Kidney (tissue), 14 donors: ENCODE measurements around the gene ETS2. TPM values are rescaled to one million over a fixed set of nuclear protein-coding genes. Genes with fewer than 3 reads are reported as not detected.
"Not testable (repeated sequence)": the region's sequence is repeated elsewhere in the genome, so short reads cannot be mapped to it uniquely, and the experiment has no call there.

Source experiments
- DNase-seq, 5 donors: peaks; one replicate each; pipeline ENCODE4 v3.0.0-alpha.2; 2013 to 2020
- FAIRE-seq: peaks from 2 replicates; lab custom pipeline; 2012; peaks lifted over from hg19 to GRCh38; lab: Jason Lieb, UNC
- H3K27ac ChIP-seq, 2 donors: one replicate each; pipeline ENCODE4 v1.7.0; 2013; ENCODE audit warnings: low read depth in 2 of 2, low read length in 2 of 2, inconsistent platforms in 1 of 2
- H3K27me3 ChIP-seq: one replicate; pipeline ENCODE4 v1.7.1; 2013; ENCODE audit warnings: low read length, inconsistent platforms; ENCODE audit not compliant: control insufficient read depth, insufficient read depth
- H3K36me3 ChIP-seq, 3 donors: one replicate each; pipeline versions ENCODE4 v1.7.0 to v1.7.1; 2013; ENCODE audit warnings: low read length in 3 of 3, control low read depth in 1 of 3, inconsistent platforms in 1 of 3; ENCODE audit not compliant: insufficient read depth in 3 of 3, control insufficient read depth in 2 of 3
- H3K4me1 ChIP-seq, 3 donors: one replicate each; pipeline versions ENCODE4 v1.7.0 to v1.7.1; 2013; ENCODE audit warnings: low read length in 3 of 3, inconsistent platforms in 1 of 3, low read depth in 1 of 3; ENCODE audit not compliant: control insufficient read depth in 2 of 3, insufficient read depth in 2 of 3
- H3K4me3 ChIP-seq, 3 donors: one replicate each; pipeline versions ENCODE4 v1.7.0 to v1.8.1; 2013; ENCODE audit warnings: low read length in 3 of 3, control low read depth in 1 of 3, inconsistent platforms in 1 of 3
- H3K9ac ChIP-seq, 3 donors: one replicate each; pipeline versions ENCODE4 v1.7.0 to v1.7.1; 2013; ENCODE audit warnings: low read length in 3 of 3, control low read depth in 1 of 3, inconsistent platforms in 1 of 3
- H3K9me3 ChIP-seq, 3 donors: one replicate each; pipeline versions ENCODE4 v1.7.0 to v1.7.1; 2013; ENCODE audit warnings: low read length in 3 of 3, control low read depth in 1 of 3, inconsistent platforms in 1 of 3; ENCODE audit not compliant: control insufficient read depth in 2 of 3, insufficient read depth in 1 of 3
- CTCF ChIP-seq: IDR thresholded peaks from 3 replicates; pipeline ENCODE4 v1.5.1; 2012; ENCODE audit warnings: mild to moderate bottlenecking, moderate library complexity, borderline replicate concordance; ENCODE audit not compliant: insufficient read depth; ENCODE audit errors: extremely low read depth
- intact Hi-C: fragments of 100-400 bp; cut with DNase I; formaldehyde crosslinking; loops from one replicate; pipeline ENCODE4 v1.11.1; 2022
- polyA plus RNA-seq: library from polyadenylated mRNA; stranded (reverse); fragments of 350-450 nt; fragmentation: Illumina TruSeq; extraction: RNeasy Lipid Tissue Mini Kit (QIAGEN cat#74804); gene quantifications from one replicate; pipeline ENCODE4 v1.2.3, GENCODE V29; 2014; ENCODE audit warnings: low read depth, low replicate concordance; ENCODE audit not compliant: insufficient read depth
- total RNA-seq: library from RNA; stranded (reverse); fragmentation: NEBNext Ultra II Directional; extraction: Animal tissue kit (Norgen Biotek cat#: 25700); gene quantifications from one replicate; pipeline ENCODE4 v1.2.1, GENCODE V29; 2021
- donor health status: control.
- donor health status: control.
- donor health status: control.
- donor health status: control.
- donor health status: control.
- donor health status: DM: yes; HTN: yes; CAD: no.
- donor health status: Normal renal cell carcinoma (clear cell type).

ETS2 gene
- total and polyA plus RNA-seq, 2 donors from 2014 or later: 43.1 to 178 TPM

DNA sequence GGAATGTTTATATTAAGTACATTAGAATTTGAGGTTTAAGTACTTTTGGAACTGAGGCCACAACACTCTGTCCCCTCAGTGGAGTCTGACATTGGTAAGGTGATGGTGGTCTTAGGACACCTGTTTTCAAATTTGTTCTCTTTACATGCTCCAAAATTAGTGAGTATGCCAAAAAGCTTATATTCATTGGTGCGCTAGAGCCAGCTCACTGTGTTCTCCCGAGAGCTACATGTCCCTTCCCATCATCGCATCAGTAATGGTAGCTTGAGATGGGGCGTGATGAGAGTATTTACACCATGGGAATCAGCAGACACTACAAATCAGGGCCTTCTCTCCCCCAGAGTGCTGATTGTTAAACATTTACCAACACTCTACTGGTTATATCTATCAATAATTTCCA, 19.5 kb downstream of the ETS2 start:
- Histone ChIP-seq H3K27ac (no peak overlapping the region), H3K9me3 (no peaks in the 10 kb centered on the region), H3K27me3 (no peaks in the 10 kb centered on the region), H3K9ac (no peak overlapping the region), H3K4me1 (peaks cover 0 to 14% (median 14%) of the 10 kb centered on the region in 3 donors), H3K4me3 (no peak overlapping the region), H3K36me3 (peaks cover 9 to 28% (median 25%) of the 10 kb centered on the region in 3 donors)
- no peak for DNase-seq
- no peak for TF ChIP-seq CTCF
- FAIRE-seq: no peak
- intact Hi-C loops: loop anchor here (5.0 kb wide), 1 partner anchor 162 kb away; no protein-coding TSS in a partner anchor

DNA sequence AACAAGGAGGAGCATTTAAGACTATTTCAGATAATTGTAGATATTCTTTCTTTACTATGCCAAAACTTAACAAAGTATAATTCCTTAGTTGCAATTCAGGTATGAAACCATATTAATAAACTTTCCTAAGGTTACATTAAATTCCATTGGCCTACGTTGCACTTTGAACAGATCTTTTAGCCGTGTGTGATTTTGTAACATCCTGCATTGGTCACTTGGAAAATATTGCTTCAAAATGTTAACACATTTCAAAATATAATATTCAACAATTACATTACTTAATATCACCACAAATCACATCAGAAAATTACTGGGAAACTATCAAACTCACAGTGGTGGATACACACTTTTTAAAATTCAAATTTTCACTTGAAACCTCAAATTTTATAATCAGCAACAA, 20.2 kb downstream of the ETS2 start:
- TF ChIP-seq CTCF: no peak
- no peaks in the 10 kb centered on the region for H3K9me3 ChIP-seq
- peaks cover 3 to 22% (median 18%) of the 10 kb centered on the region in 3 donors for H3K36me3 ChIP-seq
- peaks cover 0 to 16% (median 15%) of the 10 kb centered on the region in 3 donors for H3K4me1 ChIP-seq
- intact Hi-C loops: loop anchor here (5.0 kb wide), 1 partner anchor 161 kb away; no protein-coding TSS in a partner anchor
- H3K4me3 ChIP-seq: no peak overlapping the region
- H3K9ac ChIP-seq: no peak overlapping the region
- no peaks in the 10 kb centered on the region for H3K27me3 ChIP-seq
- DNase-seq (no peak), FAIRE-seq (no peak)
- no peak overlapping the region for H3K27ac ChIP-seq

DNA sequence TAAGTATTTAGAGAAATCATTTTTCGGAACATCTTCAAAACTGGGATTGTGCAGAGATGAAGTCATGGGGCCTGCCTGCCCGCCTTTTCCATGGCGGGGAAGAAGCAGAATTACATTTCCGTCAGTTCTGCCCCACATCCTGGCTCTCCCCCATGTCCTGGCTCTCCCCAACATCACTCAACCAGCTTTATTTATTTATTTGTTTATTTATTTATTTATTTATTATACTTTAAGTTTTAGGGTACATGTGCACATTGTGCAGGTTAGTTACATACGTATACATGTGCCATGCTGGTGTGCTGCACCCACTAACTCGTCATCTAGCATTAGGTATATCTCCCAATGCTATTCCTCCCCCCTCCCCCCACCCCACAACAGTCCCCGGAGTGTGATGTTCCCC, 22.4 kb downstream of the ETS2 start:
- not testable (repeated sequence) for H3K9ac ChIP-seq, H3K36me3 ChIP-seq, H3K27ac ChIP-seq, H3K27me3 ChIP-seq, DNase-seq, FAIRE-seq, H3K4me3 ChIP-seq, H3K9me3 ChIP-seq
- H3K4me1 ChIP-seq: peaks cover 0 to 20% (median 6%) of the 10 kb centered on the region in 3 donors
- intact Hi-C loops: loop anchor here (5.0 kb wide), 1 partner anchor 159 kb away; no protein-coding TSS in a partner anchor

GRCh38 chr21:38830671-38831525, 25.2 kb downstream of the ETS2 start:
- no peak overlapping the region for H3K4me3 ChIP-seq
- peaks cover 0 to 10% (median 6%) of the 10 kb centered on the region in 3 donors for H3K4me1 ChIP-seq
- no peaks in the 10 kb centered on the region for H3K9me3 ChIP-seq
- H3K9ac ChIP-seq: peak overlapping the region in 1 of 3 donors; percentile 16
- peak overlapping the region; percentile 12 to 72 for H3K27ac ChIP-seq
- H3K36me3 ChIP-seq: no peaks in the 10 kb centered on the region
- TF ChIP-seq CTCF: no peak
- FAIRE-seq (no peak), DNase-seq (no peak)
- intact Hi-C loops: no loop called here
- H3K27me3 ChIP-seq: no peaks in the 10 kb centered on the region
